Karpas-422 (cell line): ENCODE results near the gene EPS8L2. TPM values are rescaled to one million over a fixed set of nuclear protein-coding genes. Genes with fewer than 3 reads are reported as not detected.

Source experiments
- DNase-seq: peaks from one replicate; pipeline ENCODE4 v3.0.0-alpha.2; 2015
- H2AFZ ChIP-seq: fragments of 200-600 bp; sonication (generic); 2 replicates; pipeline ENCODE4 v1.6.1; 2014; ENCODE audit warnings: antibody characterized with exemption, low read length, mixed read lengths
- H3K27ac ChIP-seq: fragments of 200-600 bp; sonication (generic); 2 replicates; pipeline ENCODE4 v1.5.1; 2014; ENCODE audit warnings: mild to moderate bottlenecking, low read length, moderate library complexity
- H3K27me3 ChIP-seq: fragments of 200-600 bp; sonication (generic); 2 replicates; pipeline ENCODE4 v1.6.1; 2014; ENCODE audit warnings: low read length, mixed read lengths
- H3K36me3 ChIP-seq: fragments of 200-600 bp; sonication (generic); 2 replicates; pipeline ENCODE4 v1.6.1; 2014; ENCODE audit warnings: low read length, mixed read lengths; ENCODE audit not compliant: insufficient read depth
- H3K4me1 ChIP-seq: fragments of 200-600 bp; sonication (generic); 2 replicates; pipeline ENCODE4 v1.6.1; 2014; ENCODE audit warnings: mild to moderate bottlenecking, low read length, mixed read lengths
- H3K4me2 ChIP-seq: fragments of 200-600 bp; sonication (generic); 2 replicates; pipeline ENCODE4 v1.6.1; 2014; ENCODE audit warnings: low read length, low read depth, mild to moderate bottlenecking; ENCODE audit not compliant: poor library complexity, severe bottlenecking
- H3K4me3 ChIP-seq: fragments of 200-600 bp; sonication (generic); 2 replicates; pipeline ENCODE4 v1.5.1; 2014; ENCODE audit warnings: mild to moderate bottlenecking, antibody characterized with exemption, low read length, mixed read lengths
- H3K79me2 ChIP-seq: fragments of 200-600 bp; sonication (generic); 2 replicates; pipeline ENCODE4 v1.6.1; 2014; ENCODE audit warnings: mild to moderate bottlenecking, low read length, mixed read lengths
- H3K9ac ChIP-seq: fragments of 200-600 bp; sonication (generic); 2 replicates; pipeline ENCODE4 v1.6.0; 2014; ENCODE audit warnings: low read length
- H3K9me2 ChIP-seq: fragments of 200-600 bp; sonication (generic), shearing (Covaris generic); replicated peaks from 2 replicates; pipeline ENCODE4 v1.6.0; 2014; ENCODE audit warnings: mild to moderate bottlenecking, low read length, moderate library complexity; ENCODE audit not compliant: insufficient read depth
- H3K9me3 ChIP-seq: fragments of 300-700, 200-600 bp; sonication (generic); 2 replicates; pipeline ENCODE4 v1.6.1; 2014; ENCODE audit warnings: low read length, mixed read lengths
- H4K20me1 ChIP-seq: fragments of 200-600 bp; sonication (generic); 2 replicates; pipeline ENCODE4 v1.6.1; 2014; ENCODE audit warnings: mild to moderate bottlenecking, antibody characterized with exemption, low read length, low read depth; ENCODE audit not compliant: insufficient read depth
- total RNA-seq: library from RNA; depleted of rRNA; stranded (reverse); fragments of >200 nt; shearing (Covaris generic); gene quantifications from 2 replicates; pipeline ENCODE4 v1.2.3, GENCODE V29; 2014; ENCODE audit warnings: low replicate concordance; rRNA removed

EPS8L2 gene
- 2.3 and 10.4 TPM in 2 replicates for total RNA-seq

DNA sequence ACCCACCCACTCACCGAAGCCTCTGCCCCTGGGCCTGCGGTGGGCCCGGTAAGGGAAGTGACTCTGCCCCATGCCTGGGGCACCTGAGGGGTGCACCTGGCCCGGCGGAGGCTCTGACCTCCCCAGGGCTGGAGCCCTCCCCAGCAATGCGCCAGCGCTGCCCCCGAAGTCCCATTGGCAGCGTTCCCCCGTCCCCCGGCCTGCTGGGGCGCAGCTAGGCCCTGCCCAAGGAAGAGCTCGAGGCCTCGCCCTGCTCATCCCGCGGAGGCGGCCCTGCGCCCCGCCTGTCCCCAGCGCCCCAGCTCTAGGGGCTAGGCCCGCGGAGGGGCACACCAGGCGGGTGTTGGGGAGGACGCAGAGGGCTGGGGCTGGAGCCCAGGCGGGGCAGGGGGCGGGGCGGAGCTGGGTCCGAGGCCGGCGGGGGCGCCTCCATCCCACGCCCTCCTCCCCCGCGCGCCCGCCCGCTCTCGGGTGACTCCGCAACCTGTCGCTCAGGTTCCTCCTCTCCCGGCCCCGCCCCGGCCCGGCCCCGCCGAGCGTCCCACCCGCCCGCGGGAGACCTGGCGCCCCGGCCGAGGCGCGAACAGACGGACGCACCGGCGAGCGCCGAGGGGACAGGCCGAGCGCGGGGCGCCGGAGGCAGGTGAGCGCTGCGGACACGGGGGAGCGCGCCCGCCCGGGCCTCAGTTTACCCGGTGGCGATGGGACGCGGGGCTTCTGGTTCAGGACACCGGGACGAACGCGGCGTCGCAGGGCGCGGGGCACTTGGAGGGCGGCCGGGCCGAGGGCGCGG, at the start of gene EPS8L2:
EPS8L2 (plus strand) TSS at position 586 of the 793 bp plus-strand sequence. CDS start 3,177 bp downstream, outside the sequence.
- no peak for DNase-seq
- no peaks in the 10 kb centered on the region for H3K79me2 ChIP-seq
- H3K4me2 ChIP-seq = no peak within 1 kb of the TSS
- H3K9me2 ChIP-seq = no peaks in the 10 kb centered on the region
- no peak within 1 kb of the TSS for H2AFZ ChIP-seq
- no peaks in the 10 kb centered on the region for H3K9me3 ChIP-seq
- no peak within 1 kb of the TSS for H3K27ac ChIP-seq
- no peaks in the 10 kb centered on the region for H3K4me1 ChIP-seq
- no peak within 1 kb of the TSS for H3K4me3 ChIP-seq
- H4K20me1 ChIP-seq = 0 out of 2 replicates have a peak, but pooled peaks cover 4% of the 10 kb centered on the region
- H3K27me3 ChIP-seq = no peaks in the 10 kb centered on the region
- no peaks in the 10 kb centered on the region for H3K36me3 ChIP-seq
- H3K9ac ChIP-seq = no peak within 1 kb of the TSS

DNA sequence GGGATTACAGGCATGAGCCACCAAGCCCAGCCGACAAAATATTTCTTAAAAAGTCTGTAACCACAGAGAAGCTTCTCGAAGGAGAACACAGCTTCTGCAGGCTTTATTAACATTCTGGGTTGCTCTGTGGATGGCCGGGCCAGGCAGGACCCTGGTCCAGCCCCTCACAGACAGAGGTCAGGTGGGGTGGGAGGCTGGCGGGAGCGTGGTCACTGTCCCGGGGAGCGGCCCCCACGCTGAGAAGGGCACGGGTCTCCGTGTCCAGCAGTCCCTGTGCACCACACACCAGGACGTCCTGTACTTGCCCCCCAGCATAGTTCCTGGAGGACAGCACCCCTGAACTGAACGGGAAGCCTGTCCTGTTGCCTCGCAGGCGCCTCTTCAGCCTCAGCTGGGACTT, 49.6 kb upstream of the EPS8L2 start:
- H4K20me1 ChIP-seq = peaks cover 59% of the 10 kb centered on the region
- H3K9me3 ChIP-seq = no peaks in the 10 kb centered on the region
- DNase-seq = no peak
- H3K9ac ChIP-seq = no peak overlapping the region
- no peak overlapping the region for H3K4me2 ChIP-seq
- no peaks in the 10 kb centered on the region for H3K27me3 ChIP-seq
- peaks cover 10% of the 10 kb centered on the region for H3K36me3 ChIP-seq
- no peak overlapping the region for H3K4me3 ChIP-seq
- no peaks in the 10 kb centered on the region for H3K79me2 ChIP-seq
- H3K4me1 ChIP-seq = peaks cover 23% of the 10 kb centered on the region
- H3K27ac ChIP-seq = no peak overlapping the region
- no peak overlapping the region for H2AFZ ChIP-seq
- no peaks in the 10 kb centered on the region for H3K9me2 ChIP-seq

DNA sequence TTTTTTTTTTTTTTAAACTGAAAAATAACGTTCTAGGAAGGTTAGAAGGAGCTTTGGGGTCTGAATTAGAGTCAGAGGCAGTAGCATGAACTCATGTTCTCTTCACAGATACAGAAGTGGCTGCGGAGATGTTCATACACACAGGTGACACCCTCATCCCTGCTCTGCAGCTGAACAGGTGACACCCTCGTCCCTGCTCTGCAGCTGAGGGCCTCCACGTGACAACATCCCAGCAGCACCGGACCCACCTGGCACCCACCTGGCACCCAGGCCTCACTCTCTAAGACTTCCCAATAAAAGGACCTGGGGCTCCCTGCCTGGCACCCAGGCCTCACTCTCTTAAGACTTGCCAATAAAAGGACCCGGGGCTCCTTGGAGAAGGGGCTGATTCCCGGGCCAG, 49.2 kb upstream of the EPS8L2 start:
- Histone ChIP-seq H3K27ac (no peak overlapping the region), H4K20me1 (peaks cover 64% of the 10 kb centered on the region), H3K4me2 (no peak overlapping the region), H3K27me3 (no peaks in the 10 kb centered on the region), H3K79me2 (no peaks in the 10 kb centered on the region), H3K4me3 (no peak overlapping the region), H3K36me3 (peaks cover 12% of the 10 kb centered on the region), H3K9me2 (no peaks in the 10 kb centered on the region), H2AFZ (no peak overlapping the region), H3K9me3 (no peaks in the 10 kb centered on the region), H3K4me1 (peaks cover 23% of the 10 kb centered on the region), H3K9ac (no peak overlapping the region)
- DNase-seq = no peak

DNA sequence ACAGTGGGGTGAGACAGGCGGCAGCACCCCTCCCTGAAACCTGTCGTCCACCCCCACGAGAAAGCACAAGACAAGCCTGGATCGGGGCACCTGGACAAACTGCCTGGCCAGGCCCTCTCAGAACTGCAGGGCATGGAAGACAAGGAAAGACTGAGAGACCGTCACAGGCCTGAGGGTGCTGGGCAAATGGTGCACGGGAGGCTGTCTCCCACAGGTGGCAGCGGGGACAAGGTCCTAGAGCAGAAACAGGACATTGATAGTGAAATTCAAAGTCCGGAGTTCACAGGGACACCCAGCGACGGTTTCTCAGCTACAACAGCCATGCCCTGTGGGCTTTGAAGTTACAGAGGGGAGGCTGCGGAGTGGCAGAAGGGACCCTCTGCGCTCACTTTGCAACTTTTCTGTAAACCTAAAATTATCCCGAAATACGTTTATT, 48.3 kb upstream of the EPS8L2 start:
- Histone ChIP-seq H2AFZ (no peak overlapping the region), H3K4me2 (no peak overlapping the region), H3K27ac (no peak overlapping the region), H3K36me3 (peaks cover 15% of the 10 kb centered on the region), H4K20me1 (peaks cover 72% of the 10 kb centered on the region), H3K9ac (no peak overlapping the region), H3K9me2 (no peaks in the 10 kb centered on the region), H3K27me3 (no peaks in the 10 kb centered on the region), H3K4me3 (no peak overlapping the region), H3K9me3 (no peaks in the 10 kb centered on the region), H3K4me1 (peaks cover 23% of the 10 kb centered on the region), H3K79me2 (no peaks in the 10 kb centered on the region)
- DNase-seq = no peak

DNA sequence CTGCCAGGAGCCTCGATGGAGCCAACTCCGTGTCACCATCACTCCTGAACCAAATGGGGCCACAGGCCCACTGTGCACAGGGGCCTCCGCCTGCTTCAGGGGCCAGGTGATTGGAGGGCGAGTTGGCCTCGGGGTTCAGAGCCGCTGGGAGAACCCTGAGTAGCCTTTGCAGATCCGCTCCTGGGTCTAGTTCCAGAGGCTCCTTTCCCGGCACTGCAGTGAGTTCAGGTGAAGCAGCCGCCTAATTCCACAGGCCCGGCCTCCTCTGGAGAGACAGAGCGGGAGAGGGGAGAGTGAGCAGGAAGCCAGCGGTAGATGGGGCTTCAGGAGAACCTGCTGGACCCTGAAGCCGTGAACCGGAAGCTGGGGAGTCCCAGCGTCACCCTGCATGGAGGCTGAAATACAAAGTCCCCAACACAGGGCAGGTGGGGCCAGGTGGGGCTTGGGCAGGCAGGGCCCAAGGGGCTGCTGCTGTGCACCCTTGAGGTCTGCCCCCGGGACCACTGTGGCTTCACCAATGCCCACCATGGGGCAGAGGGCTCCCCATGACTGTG, 46.4 kb upstream of the EPS8L2 start:
- H3K27me3 ChIP-seq = no peaks in the 10 kb centered on the region
- no peak overlapping the region for H3K9ac ChIP-seq
- H3K27ac ChIP-seq = 0 out of 2 replicates have a peak overlapping the region, but pooled peaks have one; percentile 3
- H3K79me2 ChIP-seq = no peaks in the 10 kb centered on the region
- H3K36me3 ChIP-seq = peaks cover 19% of the 10 kb centered on the region
- no peaks in the 10 kb centered on the region for H3K9me2 ChIP-seq
- no peak for DNase-seq
- H3K9me3 ChIP-seq = no peaks in the 10 kb centered on the region
- H3K4me1 ChIP-seq = peaks cover 23% of the 10 kb centered on the region
- H3K4me3 ChIP-seq = peak overlapping the region; percentile 23; the same call in 1 of the 2 replicates
- peak overlapping the region; percentile 56 for H3K4me2 ChIP-seq
- H2AFZ ChIP-seq = no peak overlapping the region
- peaks cover 74% of the 10 kb centered on the region for H4K20me1 ChIP-seq

DNA sequence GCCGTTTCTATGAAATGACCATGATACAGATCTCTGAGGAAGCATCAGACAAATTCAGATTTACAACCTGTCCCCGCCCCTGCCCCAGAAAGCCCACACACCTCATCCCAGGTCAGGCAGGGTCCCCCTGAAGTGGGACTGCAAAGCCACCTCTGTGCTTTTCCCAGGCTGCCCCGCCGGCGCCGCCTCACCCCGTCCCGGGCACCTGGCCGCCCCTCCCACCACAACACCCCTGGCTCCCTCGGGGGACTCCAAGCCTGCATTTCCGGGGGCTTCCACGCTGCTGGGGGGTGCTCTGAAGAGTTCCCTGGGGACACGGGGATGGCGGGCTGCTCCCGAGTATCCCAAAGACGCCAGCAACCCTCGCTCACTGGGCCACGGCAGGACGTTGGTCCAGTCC, 45.8 kb upstream of the EPS8L2 start:
- H3K9me2 ChIP-seq = no peaks in the 10 kb centered on the region
- H4K20me1 ChIP-seq = peaks cover 69% of the 10 kb centered on the region
- H3K27me3 ChIP-seq = no peaks in the 10 kb centered on the region
- no peaks in the 10 kb centered on the region for H3K79me2 ChIP-seq
- H3K36me3 ChIP-seq = peaks cover 22% of the 10 kb centered on the region
- no peak overlapping the region for H2AFZ ChIP-seq
- H3K9ac ChIP-seq = no peak overlapping the region
- H3K27ac ChIP-seq = peak overlapping the region; percentile 25; the same call in 1 of the 2 replicates
- H3K9me3 ChIP-seq = no peaks in the 10 kb centered on the region
- peak overlapping the region; percentile 56 for H3K4me2 ChIP-seq
- DNase-seq = no peak
- H3K4me1 ChIP-seq = peaks cover 23% of the 10 kb centered on the region
- peak overlapping the region; percentile 33; the same call in 1 of the 2 replicates for H3K4me3 ChIP-seq

DNA sequence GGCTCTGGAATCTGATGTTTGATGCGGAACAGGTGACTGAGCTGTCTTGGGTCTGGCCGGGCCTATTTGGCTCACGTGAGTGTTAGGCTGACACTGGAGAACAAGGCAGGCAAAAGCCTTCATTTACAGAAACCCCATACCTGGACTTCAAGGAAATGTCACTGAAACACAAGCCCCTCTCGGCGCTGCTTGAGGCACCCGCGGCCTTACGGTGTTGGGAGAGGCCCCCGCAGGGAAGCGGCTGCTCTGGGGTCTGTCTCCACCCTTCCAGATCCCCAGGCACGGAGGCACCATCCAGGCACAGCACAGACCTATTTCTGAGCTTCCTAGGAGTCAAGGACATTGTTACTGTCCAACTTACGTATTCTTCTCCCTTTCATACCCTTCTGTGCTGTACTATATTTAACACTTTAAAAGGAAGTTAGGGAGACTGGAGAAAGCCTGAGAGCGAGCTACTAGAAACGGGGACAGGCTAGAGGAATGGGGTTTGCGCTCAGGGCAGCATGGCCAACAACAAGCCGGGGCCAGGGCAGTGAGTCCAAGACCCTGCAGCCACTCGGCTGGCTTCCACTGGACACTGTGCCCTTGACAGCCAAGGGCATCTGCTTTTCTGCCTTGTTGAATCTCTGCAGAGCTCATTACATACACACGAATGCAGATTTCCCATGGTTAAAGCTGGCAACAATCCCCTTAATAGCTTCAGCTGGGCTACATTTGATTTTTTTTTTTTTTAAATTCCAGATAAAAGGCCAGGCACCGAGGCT, 45.2 kb upstream of the EPS8L2 start:
- Histone ChIP-seq H3K4me2 (peak overlapping the region; percentile 56), H3K4me1 (peaks cover 23% of the 10 kb centered on the region), H4K20me1 (peaks cover 66% of the 10 kb centered on the region), H3K4me3 (peak overlapping the region; percentile 33; the same call in 1 of the 2 replicates), H3K27ac (peak overlapping the region; percentile 25; the same call in 1 of the 2 replicates), H2AFZ (no peak overlapping the region), H3K36me3 (peaks cover 27% of the 10 kb centered on the region), H3K27me3 (no peaks in the 10 kb centered on the region), H3K9me3 (no peaks in the 10 kb centered on the region), H3K79me2 (no peaks in the 10 kb centered on the region), H3K9me2 (no peaks in the 10 kb centered on the region), H3K9ac (no peak overlapping the region)
- DNase-seq = no peak
